OCI-M2 (cell line): Measurements from ENCODE around the gene SLC29A2.
"Not testable (repeated sequence)": the region's sequence is repeated elsewhere in the genome, so short reads cannot be mapped to it uniquely, and the experiment has no call there.

ENCODE experiments used
- DNase-seq: peaks from one replicate; lab custom pipeline; 2025; ENCODE audit not compliant: unreplicated experiment; lab: John Stamatoyannopoulos, UW

SLC29A2 gene

GRCh38 chr11:66350560-66351235 is 20.9 kb downstream of the SLC29A2 start:
- DNase-seq: not testable (repeated sequence)

- no peak for DNase-seq
Observed at GRCh38 chr11:66349084-66349386, 22.5 kb downstream of the SLC29A2 start.

- DNase-seq: no peak
Observed at GRCh38 chr11:66347425-66348276, 23.9 kb downstream of the SLC29A2 start, which contains the start of gene B4GAT1. B4GAT1 (minus strand) TSS chr11:66347629; CDS start chr11:66347545, 84 bp downstream.

GRCh38 chr11:66346476-66347424 is 24.8 kb downstream of the SLC29A2 start:
- DNase-seq: no peak

- DNase-seq: no peak
Observed at GRCh38 chr11:66345316-66345649, 26.3 kb downstream of the SLC29A2 start.

GRCh38 chr11:66344550-66345315 is 26.8 kb downstream of the SLC29A2 start, which contains the start of gene BRMS1:
BRMS1 (minus strand) TSS chr11:66345104; CDS start chr11:66342234, 2,870 bp downstream.
- peak; percentile 64 for DNase-seq

GRCh38 chr11:66343176-66343575 is 28.4 kb downstream of the SLC29A2 start:
- DNase-seq: no peak

- DNase-seq: no peak
Observed at GRCh38 chr11:66341502-66342126, 29.9 kb downstream of the SLC29A2 start.

GRCh38 chr11:66340596-66341501 is 30.7 kb downstream of the SLC29A2 start:
- no peak for DNase-seq

GRCh38 chr11:66339686-66340483 is 31.7 kb downstream of the SLC29A2 start:
- DNase-seq: no peak

GRCh38 chr11:66339162-66339675 is 32.3 kb downstream of the SLC29A2 start:
- no peak for DNase-seq

GRCh38 chr11:66338276-66339161 is 33.0 kb downstream of the SLC29A2 start:
- no peak for DNase-seq

GRCh38 chr11:66337103-66337899 is 34.3 kb downstream of the SLC29A2 start:
- no peak for DNase-seq

- DNase-seq: no peak
Observed at GRCh38 chr11:66336234-66337102, 35.1 kb downstream of the SLC29A2 start, which contains the start of gene RIN1. RIN1 (minus strand) TSS chr11:66336434; CDS start chr11:66336402, 32 bp downstream.
